ENCODE measurements around the gene HABP2. TPM values are rescaled to one million over a fixed set of nuclear protein-coding genes. Genes with fewer than 3 reads are reported as not detected.

HABP2 gene
- total RNA-seq, 1 donor, result not detected

DNA sequence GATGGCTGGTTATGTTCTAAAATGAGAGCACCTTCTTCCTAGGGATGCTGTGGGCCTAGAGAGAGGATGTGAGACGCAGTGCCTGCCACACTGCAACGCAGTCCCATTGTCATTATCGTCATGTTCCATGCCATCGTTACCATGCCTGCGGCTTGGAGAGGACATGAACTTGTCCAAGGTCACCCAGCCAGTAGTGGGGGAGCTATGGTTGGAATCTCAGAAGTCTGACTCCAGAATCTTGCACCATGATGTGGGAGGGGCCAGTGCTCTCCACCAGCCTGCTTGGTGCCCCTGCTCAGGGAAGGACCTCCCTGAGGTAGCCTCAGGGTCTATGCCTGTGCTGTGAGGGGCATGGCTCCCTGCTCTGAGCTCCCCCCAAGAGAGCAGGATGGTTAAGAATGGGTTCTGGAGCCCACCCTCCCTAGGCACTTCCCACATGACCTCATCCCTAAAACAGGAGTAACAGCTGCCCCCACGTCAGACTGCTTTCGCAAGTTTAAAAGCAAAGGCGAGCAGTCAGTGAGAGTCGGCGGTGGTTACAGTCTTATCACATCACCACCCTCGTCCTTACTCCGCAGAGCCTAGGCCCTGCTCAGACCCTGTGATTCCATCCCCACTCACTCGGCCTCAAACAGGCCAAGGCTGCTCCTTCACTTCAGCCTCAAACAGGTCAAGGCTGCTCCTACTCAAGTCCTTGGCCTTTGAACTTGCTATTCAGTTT lies 50.4 kb downstream of the HABP2 start:
- no peak for DNase-seq (ENCODE audit: low read depth)
- no peak overlapping the region for H3K4me3 ChIP-seq (ENCODE audit: low read depth, low read length)
- TF ChIP-seq, protein P1, sequence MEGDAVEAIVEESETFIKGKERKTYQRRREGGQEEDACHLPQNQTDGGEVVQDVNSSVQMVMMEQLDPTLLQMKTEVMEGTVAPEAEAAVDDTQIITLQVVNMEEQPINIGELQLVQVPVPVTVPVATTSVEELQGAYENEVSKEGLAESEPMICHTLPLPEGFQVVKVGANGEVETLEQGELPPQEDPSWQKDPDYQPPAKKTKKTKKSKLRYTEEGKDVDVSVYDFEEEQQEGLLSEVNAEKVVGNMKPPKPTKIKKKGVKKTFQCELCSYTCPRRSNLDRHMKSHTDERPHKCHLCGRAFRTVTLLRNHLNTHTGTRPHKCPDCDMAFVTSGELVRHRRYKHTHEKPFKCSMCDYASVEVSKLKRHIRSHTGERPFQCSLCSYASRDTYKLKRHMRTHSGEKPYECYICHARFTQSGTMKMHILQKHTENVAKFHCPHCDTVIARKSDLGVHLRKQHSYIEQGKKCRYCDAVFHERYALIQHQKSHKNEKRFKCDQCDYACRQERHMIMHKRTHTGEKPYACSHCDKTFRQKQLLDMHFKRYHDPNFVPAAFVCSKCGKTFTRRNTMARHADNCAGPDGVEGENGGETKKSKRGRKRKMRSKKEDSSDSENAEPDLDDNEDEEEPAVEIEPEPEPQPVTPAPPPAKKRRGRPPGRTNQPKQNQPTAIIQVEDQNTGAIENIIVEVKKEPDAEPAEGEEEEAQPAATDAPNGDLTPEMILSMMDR (IDR thresholded peaks at IDR 0.05; ENCODE audit: insufficient read depth, low read depth, low read length), result no peak

DNA sequence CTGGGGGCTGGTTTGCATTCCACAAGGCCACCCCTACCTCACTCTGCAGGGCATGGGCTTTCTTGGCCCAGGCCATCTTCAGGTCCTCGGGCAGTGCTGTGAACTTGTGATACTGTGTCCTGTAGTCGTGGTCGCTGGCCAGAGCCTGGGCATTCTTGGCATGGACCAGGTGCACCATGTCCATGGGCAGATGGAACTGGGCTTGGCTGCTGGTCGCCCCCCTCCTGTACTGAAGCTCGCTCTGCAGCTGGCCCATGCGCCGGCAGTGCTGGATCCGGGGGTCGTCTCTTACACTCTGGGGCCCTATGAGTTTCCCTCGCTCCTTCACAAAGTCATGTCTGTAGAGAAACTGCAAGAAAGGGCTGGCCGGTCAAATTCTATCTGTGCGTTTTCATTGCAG lies 51.7 kb downstream of the HABP2 start:
- no peak overlapping the region for H3K4me3 ChIP-seq (ENCODE audit: low read depth, low read length)
- TF ChIP-seq, protein P1 (IDR thresholded peaks at IDR 0.05; ENCODE audit: insufficient read depth, low read depth, low read length), result no peak
- no peak for DNase-seq (ENCODE audit: low read depth)

DNA sequence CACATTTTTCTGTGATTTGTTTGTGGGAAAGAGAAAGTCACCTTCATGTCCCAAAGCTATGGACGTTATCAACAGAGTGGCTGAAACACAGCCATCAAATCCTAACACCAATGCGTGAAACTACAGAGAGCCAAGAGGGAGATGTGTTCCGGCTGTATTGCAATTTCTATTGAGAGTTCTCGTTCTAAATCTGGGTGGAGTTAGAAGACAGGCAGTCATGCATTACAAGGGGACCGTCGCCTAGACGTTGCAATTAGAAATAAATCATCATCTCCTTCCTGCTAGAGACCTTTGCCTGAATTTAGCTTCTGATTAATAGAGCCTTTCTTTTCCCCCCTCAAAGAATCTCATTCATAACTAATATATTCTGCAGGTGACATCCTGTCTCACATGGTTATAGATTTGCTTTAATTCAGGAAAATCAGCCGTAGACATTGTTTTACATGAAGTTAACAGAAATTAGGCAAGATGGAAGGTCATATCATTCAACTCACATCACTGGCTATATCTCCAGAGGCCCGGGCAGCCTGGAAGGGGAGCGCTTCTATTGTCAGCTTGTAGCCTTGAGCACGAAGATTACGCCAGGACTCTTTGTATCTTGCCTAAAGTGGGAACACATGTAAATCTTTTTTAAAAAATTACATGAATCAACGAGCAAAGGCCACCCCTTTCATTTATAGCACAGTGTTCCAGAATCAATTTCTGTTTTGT lies 52.6 kb downstream of the HABP2 start:
- TF ChIP-seq, protein P1 (IDR thresholded peaks at IDR 0.05; ENCODE audit: insufficient read depth, low read depth, low read length), result no peak
- no peak overlapping the region for H3K4me3 ChIP-seq (ENCODE audit: low read depth, low read length)
- no peak for DNase-seq (ENCODE audit: low read depth)

DNA sequence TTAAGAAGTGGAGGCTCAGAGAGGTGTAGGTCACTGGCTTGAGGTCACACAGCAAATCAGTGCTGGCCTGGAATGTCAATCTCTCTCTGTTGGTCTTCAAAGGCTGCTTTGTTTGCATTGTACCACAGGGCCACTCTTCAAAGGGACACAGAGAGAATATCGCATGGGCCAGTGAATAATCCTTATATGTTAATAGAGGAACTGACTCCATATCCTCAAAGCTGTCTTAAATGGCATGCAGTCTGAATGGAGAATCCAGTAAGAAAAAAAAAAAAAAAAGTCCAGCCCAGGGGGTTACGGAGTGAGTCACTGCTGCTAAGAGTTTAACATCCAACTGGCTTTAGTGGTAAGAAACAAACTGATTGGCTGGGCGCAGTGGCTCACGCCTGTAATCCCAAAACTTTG lies 56.9 kb downstream of the HABP2 start:
- TF ChIP-seq, protein P1 (IDR thresholded peaks at IDR 0.05; ENCODE audit: insufficient read depth, low read depth, low read length), result no peak
- H3K4me3 ChIP-seq (ENCODE audit: low read depth, low read length), result no peak overlapping the region
- DNase-seq (ENCODE audit: low read depth), result no peak

DNA sequence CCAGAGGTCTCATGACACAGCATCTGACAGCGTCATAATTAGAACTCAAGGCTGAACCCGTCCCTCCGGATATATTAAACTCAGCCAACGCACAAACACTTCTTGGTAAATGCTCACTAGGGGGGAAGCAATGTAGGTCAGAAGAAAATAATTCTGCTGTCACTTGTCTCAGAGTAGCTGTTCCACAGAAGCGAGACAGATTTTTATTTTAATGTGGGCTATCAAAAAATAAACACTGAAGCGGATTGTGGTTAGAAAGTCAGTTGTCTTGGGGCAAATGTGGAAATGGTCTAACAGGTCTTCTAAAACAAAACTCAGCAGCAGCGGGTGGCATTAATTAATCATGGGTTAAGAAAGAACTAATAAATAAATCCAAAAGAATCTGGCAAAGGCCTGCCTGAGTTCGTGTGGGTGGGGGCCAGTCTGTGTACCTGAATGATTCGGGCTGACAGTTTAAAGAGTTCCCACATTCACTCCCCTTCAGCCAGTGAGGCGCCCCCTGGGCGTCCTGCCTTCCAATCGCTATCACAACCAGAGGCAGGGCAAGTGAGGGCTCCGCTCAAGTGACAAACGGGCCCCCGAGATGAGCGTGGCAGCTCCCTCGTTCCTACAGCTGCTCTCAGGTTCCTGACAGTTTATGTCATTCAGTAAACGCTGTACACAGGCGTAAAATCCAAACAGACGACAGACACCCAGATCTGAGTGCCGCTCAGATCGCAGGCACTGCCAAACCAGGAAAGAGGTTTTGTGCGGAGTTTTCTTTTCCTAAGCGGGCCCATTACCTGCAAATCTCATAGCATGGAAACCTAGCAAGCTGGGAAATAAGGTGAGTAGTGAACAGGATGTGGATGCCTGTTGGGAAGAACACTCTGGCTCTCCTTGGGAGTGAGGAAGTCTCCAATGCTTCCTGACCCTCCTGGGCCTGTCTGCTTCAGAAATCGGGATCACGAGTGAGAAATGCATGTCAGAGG lies 58.1 kb downstream of the HABP2 start:
- H3K4me3 ChIP-seq (ENCODE audit: low read depth, low read length), result no peak overlapping the region
- no peak for DNase-seq (ENCODE audit: low read depth)
- TF ChIP-seq, protein P1 (IDR thresholded peaks at IDR 0.05; ENCODE audit: insufficient read depth, low read depth, low read length), result no peak

DNA sequence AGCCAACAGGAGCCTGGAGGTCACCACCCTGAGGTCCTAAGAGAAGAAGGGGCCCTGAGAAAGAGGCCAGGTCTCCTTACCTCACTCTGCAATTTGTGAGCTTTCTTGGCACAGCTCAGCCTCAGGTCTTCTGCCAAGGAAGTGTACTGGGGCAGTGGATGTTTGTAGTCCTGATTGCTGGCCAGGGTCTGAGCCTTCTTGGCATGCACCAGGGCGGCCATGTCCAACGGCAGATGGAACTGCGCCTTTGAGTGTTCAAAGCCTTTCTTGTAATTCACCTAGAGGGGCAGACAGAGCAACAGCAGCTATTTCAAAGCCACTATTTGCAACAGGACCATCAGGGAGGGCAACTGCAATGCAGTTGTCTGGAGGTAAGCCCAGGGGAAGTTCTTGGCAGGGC lies 59.3 kb downstream of the HABP2 start:
- H3K4me3 ChIP-seq (ENCODE audit: low read depth, low read length), result no peak overlapping the region
- no peak for DNase-seq (ENCODE audit: low read depth)
- TF ChIP-seq, protein P1 (IDR thresholded peaks at IDR 0.05; ENCODE audit: insufficient read depth, low read depth, low read length), result no peak

Data from fibroblast of villous mesenchyme (primary cell).